OCI-LY1 (cell line): Measurements from ENCODE around the gene SPRED2.

Source experiments
- EZH2 ChIP-seq: fragments of 200-600 bp; sonication (generic), shearing (Covaris generic); IDR thresholded peaks from 2 replicates; pipeline ENCODE4 v1.8.0; 2017; ENCODE audit warnings: borderline replicate concordance, mixed run types, mild to moderate bottlenecking, antibody characterized with exemption, low read length, moderate library complexity, mixed read lengths
- TF ChIP-seq, protein P1 (sequence below): fragments of 200-600 bp; sonication (generic), shearing (Covaris generic); IDR thresholded peaks from 2 replicates; pipeline ENCODE4 v1.5.1; 2017; ENCODE audit warnings: mild to moderate bottlenecking, antibody characterized with exemption, low read length, moderate library complexity, mixed read lengths

DNA sequence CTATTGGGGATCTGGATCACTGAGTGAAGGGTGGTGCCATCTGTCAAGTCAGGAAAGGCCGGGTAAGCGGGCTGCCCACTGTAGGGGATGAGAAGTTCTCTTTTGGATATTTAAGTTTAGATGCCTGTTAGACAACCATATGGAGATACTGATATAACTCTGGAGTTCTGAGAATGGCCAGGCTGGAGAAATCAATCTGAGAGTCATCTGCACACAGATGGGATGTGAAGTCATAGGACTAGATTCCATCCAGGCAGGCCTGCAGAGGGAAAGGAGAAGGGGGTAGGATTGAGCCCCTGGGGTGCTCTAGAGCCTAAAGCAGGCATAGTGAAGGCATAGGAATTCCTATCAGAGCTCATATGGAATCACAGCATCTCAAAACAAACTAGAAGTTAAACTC is 30.1 kb downstream of the SPRED2 start:
- TF ChIP-seq, protein P1, sequence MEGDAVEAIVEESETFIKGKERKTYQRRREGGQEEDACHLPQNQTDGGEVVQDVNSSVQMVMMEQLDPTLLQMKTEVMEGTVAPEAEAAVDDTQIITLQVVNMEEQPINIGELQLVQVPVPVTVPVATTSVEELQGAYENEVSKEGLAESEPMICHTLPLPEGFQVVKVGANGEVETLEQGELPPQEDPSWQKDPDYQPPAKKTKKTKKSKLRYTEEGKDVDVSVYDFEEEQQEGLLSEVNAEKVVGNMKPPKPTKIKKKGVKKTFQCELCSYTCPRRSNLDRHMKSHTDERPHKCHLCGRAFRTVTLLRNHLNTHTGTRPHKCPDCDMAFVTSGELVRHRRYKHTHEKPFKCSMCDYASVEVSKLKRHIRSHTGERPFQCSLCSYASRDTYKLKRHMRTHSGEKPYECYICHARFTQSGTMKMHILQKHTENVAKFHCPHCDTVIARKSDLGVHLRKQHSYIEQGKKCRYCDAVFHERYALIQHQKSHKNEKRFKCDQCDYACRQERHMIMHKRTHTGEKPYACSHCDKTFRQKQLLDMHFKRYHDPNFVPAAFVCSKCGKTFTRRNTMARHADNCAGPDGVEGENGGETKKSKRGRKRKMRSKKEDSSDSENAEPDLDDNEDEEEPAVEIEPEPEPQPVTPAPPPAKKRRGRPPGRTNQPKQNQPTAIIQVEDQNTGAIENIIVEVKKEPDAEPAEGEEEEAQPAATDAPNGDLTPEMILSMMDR, result no peak
- no peak for TF ChIP-seq EZH2
